ENCODE measurements around the gene TNS1.

The TNS1 gene

DNA sequence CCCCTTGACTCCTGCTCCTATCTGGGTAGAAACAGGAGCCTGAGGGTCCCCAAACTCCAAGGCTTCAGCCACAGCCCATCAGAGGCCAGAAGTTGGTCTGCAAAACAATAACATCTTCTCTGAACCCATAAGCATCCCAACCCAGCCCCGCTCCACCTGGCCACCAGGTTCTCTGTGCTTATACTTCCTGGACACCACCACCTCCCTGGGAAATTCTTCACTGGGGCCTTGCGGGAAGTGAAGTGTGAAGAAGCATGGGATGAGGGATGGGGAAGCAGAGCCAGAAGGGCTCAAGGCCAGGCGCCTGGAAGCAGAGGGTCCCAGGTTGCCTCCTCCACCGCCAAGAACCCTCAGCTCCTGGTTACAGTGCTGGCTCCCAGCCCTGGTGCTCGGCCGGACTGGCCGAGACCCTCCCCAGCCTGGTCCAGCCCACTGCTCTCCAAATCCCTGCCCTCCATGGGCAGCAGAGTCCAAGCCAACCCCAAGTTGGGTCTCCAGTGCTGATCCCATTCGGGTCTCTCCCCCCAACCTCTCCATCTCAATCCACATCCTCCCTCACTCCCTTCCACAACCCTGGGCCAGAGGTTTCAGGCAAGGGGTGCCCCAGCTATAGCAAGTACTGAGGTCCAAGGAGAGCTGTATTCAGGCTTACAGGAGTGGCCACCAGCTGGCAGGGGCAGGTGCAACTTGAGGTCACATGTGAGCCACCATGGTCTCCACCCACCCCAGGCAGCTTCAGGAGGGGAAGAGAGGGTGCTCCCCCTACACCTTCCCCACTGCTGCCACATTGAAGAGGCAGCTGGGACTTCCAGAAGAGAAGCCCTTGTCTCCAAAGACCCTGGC lies 60.7 kb downstream of the TNS1 start:
- DNase-seq = no peak

DNA sequence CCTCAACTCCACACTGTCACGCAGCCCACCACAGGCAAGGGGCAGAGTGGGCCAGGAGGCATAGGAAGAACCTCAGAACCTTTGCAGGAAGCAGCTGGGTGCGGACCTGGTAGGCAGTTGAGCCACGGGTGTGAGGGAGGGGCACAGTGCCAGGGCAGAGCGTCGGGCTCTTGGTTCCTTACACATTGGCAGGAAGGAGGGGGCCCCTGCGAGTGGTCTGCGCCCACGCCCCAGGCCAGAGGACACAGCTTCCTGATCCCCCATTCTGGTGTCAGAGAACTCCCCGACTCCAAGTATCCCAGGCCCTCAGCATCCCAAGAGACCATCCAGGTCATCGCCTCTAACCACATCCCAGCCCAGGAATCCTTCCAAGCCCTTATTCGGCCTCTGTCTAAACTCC lies 61.5 kb downstream of the TNS1 start:
- DNase-seq = no peak

DNA sequence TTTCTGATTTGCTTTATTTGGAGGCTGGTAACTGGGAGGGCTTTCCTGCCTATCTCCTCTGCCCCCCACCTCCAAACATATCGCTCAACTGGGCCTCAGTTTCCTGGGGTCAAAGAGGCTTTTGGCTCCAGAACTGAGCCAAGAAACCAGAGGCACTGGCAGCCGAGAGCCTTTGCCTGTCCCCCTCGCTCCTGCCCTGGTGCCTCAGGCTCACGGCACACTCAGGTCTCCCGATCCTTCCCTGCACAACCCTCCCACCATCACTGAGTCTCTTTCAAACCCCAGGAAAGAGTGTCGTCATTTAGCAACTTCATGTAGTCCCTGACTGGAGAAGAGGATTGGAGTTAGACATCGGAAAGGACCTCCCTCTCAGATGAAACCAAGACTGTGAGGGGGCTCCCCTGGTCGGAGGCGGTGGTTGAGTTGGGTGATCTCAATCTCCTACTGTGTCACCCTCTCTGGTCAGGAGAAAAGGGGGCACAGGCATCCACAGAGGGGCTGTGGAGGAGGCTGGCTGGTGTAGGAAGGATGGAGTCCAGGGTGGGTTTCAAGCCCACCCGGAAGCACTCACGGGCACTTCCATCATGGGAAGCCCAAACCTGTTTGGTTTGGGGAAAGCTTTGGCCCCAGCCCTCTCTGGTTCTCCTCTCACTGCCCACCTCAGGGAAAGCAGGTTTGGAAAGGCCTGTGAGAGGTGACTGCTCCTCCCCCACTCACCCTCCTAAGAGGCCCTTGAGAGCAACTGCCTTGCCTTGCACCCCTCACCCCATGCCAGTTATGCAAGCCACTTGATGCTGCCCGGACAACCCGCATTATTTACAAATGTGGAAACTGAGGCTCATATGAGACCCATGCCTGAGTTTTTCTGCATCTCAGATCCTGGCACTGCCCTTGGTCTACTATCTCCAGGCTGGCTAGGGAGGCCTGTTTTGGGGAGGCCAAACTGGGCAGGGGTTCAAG lies 62.3 kb downstream of the TNS1 start:
- DNase-seq = no peak

DNA sequence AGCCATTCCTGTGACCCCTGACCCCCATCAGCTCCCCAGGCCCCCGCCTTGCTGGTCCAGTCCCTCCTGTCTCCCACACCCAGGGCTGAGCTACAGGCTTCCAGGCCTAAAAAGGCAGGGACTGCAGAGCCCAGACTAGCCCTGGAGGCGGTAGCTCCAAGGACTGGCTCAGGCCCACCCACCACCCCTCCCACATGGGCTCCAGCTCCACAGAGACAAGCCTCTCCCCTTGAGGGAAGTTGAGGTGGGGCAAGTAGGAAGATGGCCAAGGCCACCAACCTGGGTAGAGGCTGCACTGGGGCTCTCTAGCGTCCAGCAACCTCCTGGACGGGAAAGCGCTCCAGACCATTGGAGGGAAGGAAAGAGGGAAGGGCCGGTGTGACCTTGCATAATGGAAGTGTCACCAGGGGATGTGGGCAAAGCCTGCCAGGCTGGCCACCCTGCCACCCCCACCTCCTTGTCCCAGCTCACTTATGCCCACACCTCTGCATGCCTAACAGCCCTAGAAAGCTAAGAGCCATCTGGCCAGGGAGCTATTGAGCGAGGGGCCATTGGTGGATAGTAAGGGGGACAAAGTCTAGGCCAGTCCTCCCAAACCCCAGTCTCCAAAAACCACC lies 63.1 kb downstream of the TNS1 start:
- DNase-seq = no peak

GRCh38 chr2:217939220-217939619 lies 63.6 kb downstream of the TNS1 start:
- no peak for DNase-seq

DNA sequence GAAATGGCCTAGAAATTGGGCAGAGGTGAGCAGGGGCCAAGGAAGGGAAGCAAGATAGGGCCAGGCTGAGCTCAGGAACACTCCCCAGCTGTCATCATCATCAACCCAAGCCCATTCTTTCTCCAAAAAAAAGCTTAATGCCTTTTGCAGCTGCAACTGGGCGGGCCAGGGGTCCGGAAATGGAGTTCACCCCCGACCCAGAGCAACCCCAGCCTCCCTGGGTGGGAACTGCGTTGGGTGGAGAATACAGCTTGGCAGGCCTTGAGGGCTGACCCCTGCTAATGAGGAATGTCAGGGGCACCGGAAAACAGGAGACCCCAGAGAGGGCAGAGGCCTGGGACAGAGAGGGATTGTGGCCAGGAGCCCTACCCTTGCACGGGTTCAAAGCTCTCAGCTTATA lies 64.8 kb downstream of the TNS1 start:
- no peak for DNase-seq

GRCh38 chr2:217937446-217937845 lies 65.3 kb downstream of the TNS1 start:
- DNase-seq = no peak

DNA sequence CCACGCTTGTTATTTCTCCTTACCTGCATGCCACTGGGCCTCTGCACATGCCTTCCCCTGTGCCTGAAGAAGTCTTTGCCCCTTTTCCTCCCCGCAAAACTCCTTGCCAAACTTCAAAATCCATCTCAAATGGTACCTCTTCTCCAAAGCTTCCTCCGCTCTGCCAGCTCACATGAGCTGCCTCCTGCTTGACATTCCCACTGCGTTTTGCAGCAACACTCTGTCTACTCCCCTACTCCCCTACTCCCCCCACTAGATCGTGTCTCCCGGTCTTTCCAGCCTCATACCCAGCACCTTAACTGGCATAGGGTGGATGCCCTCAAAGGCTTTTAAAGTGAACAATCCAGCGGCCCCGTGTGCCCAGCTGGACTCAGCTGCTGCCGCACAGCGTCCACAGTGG lies 65.8 kb downstream of the TNS1 start:
- no peak for DNase-seq

DNA sequence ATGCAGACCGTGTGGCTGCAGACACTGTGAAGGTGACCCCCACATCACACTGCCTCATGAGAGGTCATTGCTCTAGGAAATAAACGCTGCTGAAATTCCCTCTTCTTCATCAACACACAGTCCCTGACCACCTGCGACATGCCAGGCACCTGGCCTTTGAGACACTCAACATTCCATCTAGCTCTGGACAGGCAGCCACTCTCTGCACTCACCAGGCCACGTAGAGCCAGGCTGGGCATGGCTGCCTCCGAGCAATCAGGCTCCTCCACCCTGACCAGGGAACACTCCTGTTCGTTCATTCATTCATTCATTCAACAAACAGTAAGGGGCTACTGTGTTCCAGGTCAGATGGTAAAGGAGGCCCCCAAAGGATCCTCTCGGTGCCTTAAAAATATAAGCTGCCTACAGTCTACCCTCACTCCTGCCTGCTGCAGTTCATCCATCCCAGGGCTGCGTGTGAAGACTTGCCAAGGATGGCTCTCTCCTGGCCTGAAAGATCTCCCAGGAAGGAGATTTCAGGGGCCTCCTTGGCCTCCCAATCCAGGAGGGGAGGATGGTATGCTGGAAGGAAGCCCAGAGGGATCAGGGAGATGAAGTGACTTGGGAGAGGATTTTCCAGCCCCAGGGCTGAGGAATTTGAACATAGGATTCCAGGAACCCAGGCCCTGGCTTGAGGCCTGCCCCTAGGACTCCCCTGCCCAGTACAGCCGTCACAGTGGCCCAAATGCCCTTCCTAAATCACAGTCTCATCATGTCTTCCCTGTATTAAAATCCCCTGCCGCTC lies 66.7 kb downstream of the TNS1 start:
- DNase-seq = no peak

DNA sequence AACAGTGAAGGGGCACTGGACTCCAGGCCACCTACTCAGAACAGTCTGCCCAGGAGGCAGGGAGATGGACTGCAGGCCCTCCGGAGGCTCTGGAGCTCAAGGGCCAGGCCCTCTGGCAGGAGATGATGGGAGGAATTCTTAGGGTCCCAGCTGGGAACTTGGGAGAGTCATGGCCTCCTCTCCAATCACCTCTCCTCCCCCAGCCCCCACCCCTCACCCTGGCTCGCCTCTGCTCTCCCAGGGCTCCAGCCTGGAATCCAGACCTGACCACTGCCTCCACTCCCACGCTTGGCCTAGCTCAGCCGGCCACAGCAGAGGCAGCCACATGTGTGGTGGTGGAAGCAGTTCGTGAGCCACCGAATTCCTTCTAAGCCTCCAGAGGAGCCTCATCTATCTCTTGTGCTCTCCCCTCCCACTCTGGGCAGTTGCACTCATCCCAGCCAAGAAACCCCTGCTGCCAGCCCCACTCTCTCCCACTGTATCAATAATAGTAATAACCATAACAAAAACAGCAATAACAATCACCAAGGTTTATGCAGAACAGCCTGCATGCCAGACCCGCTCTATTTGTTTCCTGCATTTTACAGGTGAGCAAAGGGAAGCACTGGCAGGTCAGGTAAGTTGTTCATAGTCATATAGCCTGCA lies 67.4 kb downstream of the TNS1 start:
- no peak for DNase-seq

DNA sequence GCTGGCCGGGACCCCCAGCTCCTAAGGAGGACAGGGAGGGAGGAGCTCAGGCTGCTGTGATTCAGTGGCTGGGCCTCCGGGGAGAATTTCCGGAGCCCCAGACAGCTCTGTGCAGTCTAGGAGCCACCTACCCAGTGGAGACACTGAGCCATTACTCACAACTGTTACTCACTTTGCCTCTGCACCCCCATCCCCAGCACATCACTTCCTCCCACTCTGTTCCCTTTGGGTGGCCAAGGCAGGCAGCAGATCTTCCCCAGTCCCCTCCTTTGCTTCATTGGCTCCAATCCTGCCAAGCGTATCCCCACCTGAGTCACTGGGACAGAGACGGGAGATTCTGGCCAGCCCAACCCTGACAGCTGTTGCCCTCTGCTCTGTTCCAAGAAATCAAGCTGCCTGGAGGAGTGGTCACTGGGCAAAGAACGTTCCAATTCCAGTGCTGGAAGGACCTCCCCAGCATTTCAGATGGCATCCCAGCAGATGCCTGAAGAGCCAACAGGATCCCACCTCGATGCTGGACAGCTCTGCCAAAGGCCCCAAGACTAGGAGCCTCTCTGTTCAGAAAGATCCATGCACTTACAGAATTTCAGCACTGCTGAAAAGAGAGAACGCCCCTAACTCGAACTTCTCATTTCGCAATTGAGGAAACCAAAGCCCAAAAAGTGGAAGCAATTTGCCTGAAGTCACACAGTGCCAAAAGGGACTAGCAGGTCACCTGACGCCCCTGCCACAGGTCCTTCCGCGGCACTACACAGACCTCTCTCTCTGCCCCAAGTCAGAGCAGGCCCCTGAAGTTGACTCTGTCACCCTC lies 68.3 kb downstream of the TNS1 start:
- no peak for DNase-seq

GRCh38 chr2:217933617-217933993 lies 69.2 kb downstream of the TNS1 start:
- DNase-seq = peak; percentile 23 to 30

DNA sequence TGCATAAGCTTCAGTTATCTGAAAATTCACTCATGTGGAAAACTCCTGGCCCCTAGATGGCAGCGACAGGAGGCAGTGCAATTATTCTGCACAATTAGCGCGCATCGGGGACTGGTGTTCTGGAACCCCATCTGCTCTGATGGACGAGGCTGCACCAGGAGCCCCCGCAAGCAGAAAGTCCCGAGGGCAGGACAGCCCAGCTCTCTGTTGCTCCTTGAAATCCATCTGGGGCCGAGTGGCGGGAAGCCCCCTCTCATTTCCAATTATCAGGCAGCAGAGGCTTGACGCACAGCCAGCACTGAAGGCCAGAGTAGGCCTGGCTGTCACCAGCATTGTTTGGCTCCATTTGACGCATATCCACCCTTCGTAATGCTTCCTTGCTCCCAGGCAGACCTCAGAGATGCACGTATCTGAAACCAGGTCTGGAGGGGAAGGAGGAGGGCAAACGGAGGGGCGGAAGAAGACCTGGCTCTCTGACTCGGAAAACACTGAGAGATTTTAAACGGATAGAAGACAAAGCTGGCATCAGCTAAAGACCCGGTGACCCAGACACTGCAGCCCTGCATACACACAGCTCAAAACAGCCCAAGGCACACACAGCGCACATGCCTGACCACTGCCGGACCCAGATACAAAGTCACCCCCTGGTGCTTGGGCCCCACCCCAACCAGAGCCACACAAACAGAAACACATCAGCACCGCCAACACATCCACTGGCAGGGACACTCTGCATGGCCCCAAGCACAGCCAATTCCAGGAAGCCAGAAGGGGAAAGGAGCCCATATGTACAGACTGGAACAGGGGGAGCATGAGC lies 69.8 kb downstream of the TNS1 start:
- no peak for DNase-seq

DNA sequence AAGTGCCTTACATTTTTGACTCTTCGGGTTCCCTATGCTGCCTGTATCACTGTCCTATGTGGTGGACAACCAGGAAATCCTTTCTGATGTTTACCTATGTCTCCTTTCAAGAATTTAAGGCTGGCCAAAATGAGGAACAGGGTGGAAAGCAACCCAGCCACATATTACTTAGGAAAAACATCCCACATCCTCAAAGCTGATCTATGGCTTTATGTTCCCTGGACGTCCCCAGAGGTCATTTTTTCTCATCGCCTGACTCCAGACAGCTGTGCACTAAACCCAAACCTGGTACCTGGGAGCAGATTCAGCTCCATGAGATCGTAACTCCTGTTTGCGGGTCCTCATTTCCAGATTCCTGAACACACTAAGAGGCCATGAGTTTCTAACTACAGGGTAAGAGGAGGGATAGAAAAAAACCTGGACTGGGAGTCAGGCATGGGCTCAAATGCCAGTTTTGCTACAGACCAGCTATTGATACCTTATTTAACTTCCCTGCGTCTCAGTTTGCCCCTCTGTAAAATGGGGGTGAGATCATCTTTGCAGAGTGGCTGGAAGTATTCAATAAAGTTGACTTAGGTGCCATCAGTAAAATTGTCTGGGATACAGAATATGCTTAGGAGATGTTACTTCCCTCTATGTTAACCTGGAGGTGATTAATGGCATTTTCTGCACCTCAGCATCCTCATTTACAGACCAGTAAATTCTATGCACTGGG lies 70.8 kb downstream of the TNS1 start:
- no peak for DNase-seq

DNA sequence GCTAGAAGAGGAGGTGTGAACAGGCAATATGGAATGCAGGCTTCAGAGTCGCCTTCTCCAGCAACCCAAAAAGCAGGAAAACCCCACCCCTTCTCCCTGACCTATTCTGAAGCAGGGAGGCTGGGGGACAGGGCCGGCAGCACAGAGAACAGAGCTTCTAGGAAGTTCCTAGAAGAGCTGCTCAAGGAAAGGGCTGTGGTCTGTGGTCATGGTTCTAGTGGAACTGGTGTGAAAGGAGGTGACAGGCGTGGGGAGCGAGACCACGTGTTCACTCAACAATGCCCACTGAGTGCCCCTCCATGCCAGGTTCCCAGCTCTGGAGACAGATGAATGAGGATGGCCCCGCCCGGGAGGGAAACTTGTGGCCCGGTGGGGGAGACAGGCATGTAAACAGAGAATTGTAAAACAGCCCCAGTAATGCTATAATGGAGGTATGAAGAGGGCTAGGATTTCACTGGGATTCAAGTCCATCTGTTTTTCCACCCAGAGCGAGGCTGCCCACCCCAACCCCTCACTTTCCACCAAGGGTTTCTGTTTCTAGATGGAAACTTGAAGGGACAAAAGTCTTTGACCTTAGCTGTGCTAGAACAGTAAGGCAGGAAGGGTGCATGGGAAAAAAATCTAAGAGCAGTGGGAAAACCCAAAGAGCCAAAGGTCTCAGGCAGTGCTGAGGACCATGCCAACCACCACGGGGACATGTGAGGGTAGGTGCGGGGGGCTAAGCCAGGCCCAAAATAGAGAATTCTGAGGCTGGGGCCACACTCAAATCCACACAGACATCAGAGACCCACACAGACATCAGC lies 71.8 kb downstream of the TNS1 start:
- no peak for DNase-seq

DNA sequence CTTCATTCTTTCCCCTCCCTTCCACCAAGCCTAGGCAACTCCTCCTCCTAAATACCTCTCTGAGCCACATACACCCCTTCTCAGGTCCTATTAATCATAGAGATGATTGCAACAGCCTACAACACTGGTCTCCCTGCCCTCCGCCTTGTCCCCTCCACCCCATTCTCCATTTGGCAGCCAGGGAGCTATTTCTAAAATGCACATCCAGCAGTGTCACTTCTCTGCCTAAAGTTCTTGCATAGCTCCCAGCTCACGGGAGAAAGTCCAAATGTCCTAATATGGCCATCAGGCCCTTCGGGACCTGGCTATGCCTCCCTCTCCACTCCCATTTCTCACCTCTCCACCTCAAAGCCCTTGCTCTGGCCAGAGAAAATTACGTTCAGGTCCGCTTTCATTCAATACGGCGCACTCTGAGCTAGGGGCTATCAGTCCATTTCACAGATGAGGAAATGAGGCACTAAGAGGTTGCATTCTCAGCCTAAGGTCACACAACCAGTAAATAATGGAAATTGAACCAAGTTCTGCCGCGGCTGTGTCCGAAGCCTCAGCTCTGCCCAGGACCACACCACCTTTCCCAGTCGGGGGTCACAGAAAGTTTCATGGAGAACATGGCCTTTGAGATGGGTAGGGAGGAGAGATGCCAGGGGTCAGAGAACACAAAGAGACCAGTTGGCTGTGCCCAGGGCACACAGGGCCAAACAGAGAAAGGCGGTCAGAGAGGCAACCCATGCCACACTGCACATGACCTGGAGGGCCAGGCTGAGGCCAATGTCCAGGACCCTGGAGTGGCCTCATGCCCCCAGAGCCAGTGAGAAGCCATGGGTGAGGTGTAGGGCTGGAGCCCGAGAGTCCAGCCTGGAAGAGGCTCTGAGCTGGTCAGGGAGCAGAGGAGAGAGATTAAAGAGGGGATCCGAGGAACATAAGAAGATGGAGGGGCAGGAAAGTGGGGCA lies 72.8 kb downstream of the TNS1 start:
- no peak for DNase-seq

DNA sequence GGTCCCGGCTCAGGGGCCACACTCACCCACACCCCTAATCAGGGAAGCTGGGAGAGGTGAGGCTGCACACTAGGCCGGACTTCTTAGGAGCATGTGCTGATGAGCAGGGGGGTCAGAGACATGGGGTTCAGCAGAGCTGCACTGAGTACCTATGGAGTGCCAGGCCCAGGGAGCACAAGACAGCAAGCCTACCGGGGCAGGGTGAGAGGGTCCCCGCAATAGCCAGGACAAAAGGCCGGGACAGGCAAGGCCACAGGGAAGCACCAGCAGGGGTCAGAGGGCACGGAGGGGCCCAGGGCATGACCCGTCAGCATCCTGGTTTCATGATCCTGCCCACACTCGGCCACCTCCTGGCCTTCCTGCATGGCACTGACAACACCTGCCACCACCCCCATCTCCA lies 73.5 kb downstream of the TNS1 start:
- no peak for DNase-seq

Measured in SHP77 (cell line).